A673 (cell line): Measurements from ENCODE around the gene VWC2. TPM values are rescaled to one million over a fixed set of nuclear protein-coding genes. Genes with fewer than 3 reads are reported as not detected.

Experiments used
- BruUV-seq: library from RNA; stranded (reverse); fragments of 400-500 nt; replicated peaks from 2 replicates; lab custom pipeline; 2021; lab: Mats Ljungman, UMichigan
- CTCF ChIA-PET: fragments of 300-600 bp; sonication (Branson Sonifier 250); formaldehyde crosslinking; loops from one replicate; lab custom pipeline; 2022; ENCODE audit warnings: antibody characterized with exemption; lab: Charles Lee
- POLR2A ChIA-PET: fragments of 300-600 bp; sonication (Branson Sonifier 250); formaldehyde crosslinking; loops from one replicate; lab custom pipeline; 2022; ENCODE audit warnings: antibody characterized with exemption; ENCODE audit not compliant: low non-redundant PET; lab: Charles Lee
- DNase-seq: peaks from one replicate; pipeline ENCODE4 v3.0.0-alpha.2; 2015; ENCODE audit warnings: low spot score
- H3K27ac ChIP-seq: fragments of 200-600 bp; sonication (generic); 2 replicates; pipeline ENCODE4 v1.5.1; 2016; ENCODE audit warnings: mixed run types, low read depth, mild to moderate bottlenecking, mixed read lengths, antibody characterized with exemption, low read length; ENCODE audit not compliant: poor library complexity, severe bottlenecking
- H3K27me3 ChIP-seq: fragments of 200-600 bp; sonication (generic); replicated peaks from 2 replicates; pipeline ENCODE4 v1.6.1; 2017; ENCODE audit warnings: mixed run types, low read depth, mild to moderate bottlenecking, mixed read lengths, antibody characterized with exemption, low read length; ENCODE audit not compliant: insufficient read depth, poor library complexity
- H3K36me3 ChIP-seq: fragments of 200-600 bp; sonication (generic); 2 replicates; pipeline ENCODE4 v1.6.1; 2016; ENCODE audit warnings: mixed run types, mild to moderate bottlenecking, mixed read lengths, antibody characterized with exemption, low read length; ENCODE audit not compliant: insufficient read depth, poor library complexity, severe bottlenecking
- H3K4me1 ChIP-seq: fragments of 200-600 bp; sonication (generic); 2 replicates; pipeline ENCODE4 v1.6.1; 2017; ENCODE audit warnings: mixed run types, mild to moderate bottlenecking, mixed read lengths, antibody characterized with exemption, low read length; ENCODE audit not compliant: insufficient read depth, poor library complexity, severe bottlenecking
- H3K4me3 ChIP-seq: fragments of 200-600 bp; sonication (generic); 2 replicates; pipeline ENCODE4 v1.5.1; 2016; ENCODE audit warnings: low read depth, mixed run types, mild to moderate bottlenecking, mixed read lengths, low read length; ENCODE audit not compliant: poor library complexity, severe bottlenecking
- H3K9me3 ChIP-seq: fragments of 200-600 bp; sonication (generic); 2 replicates; pipeline ENCODE4 v1.6.1; 2016; ENCODE audit warnings: mixed run types, low read depth, mild to moderate bottlenecking, mixed read lengths, antibody characterized with exemption, low read length; ENCODE audit not compliant: poor library complexity, severe bottlenecking
- CTCF ChIP-seq: fragments of 300-800, 200-600 bp; sonication (generic); conservative IDR thresholded peaks from 2 replicates; pipeline ENCODE4 v1.5.1; 2017; ENCODE audit warnings: low read depth, mild to moderate bottlenecking, antibody characterized with exemption, low read length, moderate library complexity, mixed read lengths
- EZH2 ChIP-seq: fragments of 200-600 bp; sonication (generic); IDR thresholded peaks from 2 replicates; pipeline ENCODE4 v1.6.1; 2017; ENCODE audit warnings: borderline replicate concordance, low read depth, mild to moderate bottlenecking, mixed read lengths, antibody characterized with exemption, low read length; ENCODE audit not compliant: poor library complexity, severe bottlenecking
- intact Hi-C: fragments of 100-400 bp; cut with micrococcal nuclease; formaldehyde crosslinking; loops from one replicate; pipeline ENCODE4 v1.10.0; 2022; ENCODE audit not compliant: unreplicated experiment
- total RNA-seq: library from RNA; stranded (reverse); gene quantifications from 2 replicates; pipeline ENCODE4 v1.2.3, GENCODE V29; 2021

Gene VWC2
- total RNA-seq, 1 experiment from 2014 or later = not detected

GRCh38 chr7:49927631-49928030 lies 154.2 kb downstream of the VWC2 start:
- no peaks in the 10 kb centered on the region for H3K4me1 ChIP-seq
- H3K27ac ChIP-seq = no peak overlapping the region
- no peaks in the 10 kb centered on the region for H3K27me3 ChIP-seq
- no peak for DNase-seq
- H3K36me3 ChIP-seq = no peaks in the 10 kb centered on the region
- no peak overlapping the region for H3K4me3 ChIP-seq
- BruUV-seq = no TSS peak
- intact Hi-C loops = no loop called here
- peaks cover 9% of the 10 kb centered on the region for H3K9me3 ChIP-seq
- TF ChIP-seq EZH2 (no peak), CTCF (no peak)
- ChIA-PET CTCF (no interaction called here), POLR2A (no interaction called here)

- intact Hi-C loops = no loop called here
- ChIA-PET CTCF (no interaction called here), POLR2A (no interaction called here)
- Histone ChIP-seq H3K4me1 (no peaks in the 10 kb centered on the region), H3K4me3 (no peak overlapping the region), H3K27ac (no peak overlapping the region), H3K9me3 (peaks cover 9% of the 10 kb centered on the region), H3K36me3 (no peaks in the 10 kb centered on the region), H3K27me3 (no peaks in the 10 kb centered on the region)
- no TSS peak for BruUV-seq
- DNase-seq = no peak
- TF ChIP-seq EZH2 = no peak
- TF ChIP-seq CTCF = no peak
These were observed 155.3 kb downstream of the VWC2 start for GRCh38 chr7:49928787-49929186.

GRCh38 chr7:49931627-49932026 lies 158.2 kb downstream of the VWC2 start:
- CTCF ChIA-PET = no interaction called here
- Histone ChIP-seq H3K4me1 (no peaks in the 10 kb centered on the region), H3K27ac (no peak overlapping the region), H3K27me3 (no peaks in the 10 kb centered on the region), H3K4me3 (no peak overlapping the region), H3K36me3 (peaks cover 3% of the 10 kb centered on the region), H3K9me3 (peaks cover 9% of the 10 kb centered on the region)
- no peak for TF ChIP-seq CTCF
- no peak for TF ChIP-seq EZH2
- intact Hi-C loops = no loop called here
- DNase-seq = no peak
- POLR2A ChIA-PET = no interaction called here
- BruUV-seq = no TSS peak
